ENCODE measurements around the gene PREX1. TPM values are rescaled to one million over a fixed set of nuclear protein-coding genes. Genes with fewer than 3 reads are reported as not detected.

PREX1 gene
- total RNA-seq, 1 donor from 2014 or later, result 2.9 TPM

GRCh38 chr20:48766205-48766604 is 61.6 kb downstream of the PREX1 start:
- Mint-ChIP-seq H3K36me3 (ENCODE audit: insufficient read depth) (no peaks in the 10 kb centered on the region), H3K4me1 (ENCODE audit: low read depth) (no peaks in the 10 kb centered on the region), H3K27me3 (peaks cover 4% of the 10 kb centered on the region), H3K4me3 (ENCODE audit: low read depth) (no peak overlapping the region), H3K27ac (no peak overlapping the region), H3K9me3 (ENCODE audit: low read depth) (peaks cover 6% of the 10 kb centered on the region)
- no peak for DNase-seq (ENCODE audit: low spot score, unreplicated experiment)
- no peak for TF ChIP-seq CTCF (IDR thresholded peaks at IDR 0.05; ENCODE audit: unreplicated experiment)

- H3K4me1 Mint-ChIP-seq (ENCODE audit: low read depth), result no peaks in the 10 kb centered on the region
- no peak overlapping the region for H3K4me3 Mint-ChIP-seq (ENCODE audit: low read depth)
- H3K9me3 Mint-ChIP-seq (ENCODE audit: low read depth), result peaks cover 6% of the 10 kb centered on the region
- H3K27me3 Mint-ChIP-seq, result peaks cover 4% of the 10 kb centered on the region
- no peaks in the 10 kb centered on the region for H3K36me3 Mint-ChIP-seq (ENCODE audit: insufficient read depth)
- no peak for TF ChIP-seq CTCF (IDR thresholded peaks at IDR 0.05; ENCODE audit: unreplicated experiment)
- no peak overlapping the region for H3K27ac Mint-ChIP-seq
- no peak for DNase-seq (ENCODE audit: low spot score, unreplicated experiment)
Measured at GRCh38 chr20:48765359-48765758, 62.4 kb downstream of the PREX1 start.

- Mint-ChIP-seq H3K9me3 (ENCODE audit: low read depth) (peaks cover 6% of the 10 kb centered on the region), H3K4me3 (ENCODE audit: low read depth) (no peak overlapping the region), H3K27me3 (no peaks in the 10 kb centered on the region), H3K4me1 (ENCODE audit: low read depth) (no peaks in the 10 kb centered on the region), H3K36me3 (ENCODE audit: insufficient read depth) (no peaks in the 10 kb centered on the region), H3K27ac (no peak overlapping the region)
- no peak for DNase-seq (ENCODE audit: low spot score, unreplicated experiment)
- no peak for TF ChIP-seq CTCF (IDR thresholded peaks at IDR 0.05; ENCODE audit: unreplicated experiment)
Measured at GRCh38 chr20:48763216-48763914, 64.4 kb downstream of the PREX1 start.

- no peak overlapping the region for H3K4me3 Mint-ChIP-seq (ENCODE audit: low read depth)
- no peaks in the 10 kb centered on the region for H3K36me3 Mint-ChIP-seq (ENCODE audit: insufficient read depth)
- no peaks in the 10 kb centered on the region for H3K4me1 Mint-ChIP-seq (ENCODE audit: low read depth)
- H3K27ac Mint-ChIP-seq, result no peak overlapping the region
- H3K27me3 Mint-ChIP-seq, result no peaks in the 10 kb centered on the region
- DNase-seq (ENCODE audit: low spot score, unreplicated experiment), result no peak
- no peak for TF ChIP-seq CTCF (IDR thresholded peaks at IDR 0.05; ENCODE audit: unreplicated experiment)
- H3K9me3 Mint-ChIP-seq (ENCODE audit: low read depth), result peaks cover 6% of the 10 kb centered on the region
Measured at GRCh38 chr20:48761874-48762273, 65.9 kb downstream of the PREX1 start.

- H3K4me1 Mint-ChIP-seq (ENCODE audit: low read depth), result no peaks in the 10 kb centered on the region
- H3K27ac Mint-ChIP-seq, result no peak overlapping the region
- H3K36me3 Mint-ChIP-seq (ENCODE audit: insufficient read depth), result no peaks in the 10 kb centered on the region
- H3K27me3 Mint-ChIP-seq, result no peaks in the 10 kb centered on the region
- no peak for DNase-seq (ENCODE audit: low spot score, unreplicated experiment)
- no peak for TF ChIP-seq CTCF (IDR thresholded peaks at IDR 0.05; ENCODE audit: unreplicated experiment)
- H3K4me3 Mint-ChIP-seq (ENCODE audit: low read depth), result no peak overlapping the region
- H3K9me3 Mint-ChIP-seq (ENCODE audit: low read depth), result peaks cover 6% of the 10 kb centered on the region
Measured at GRCh38 chr20:48761023-48761785, 66.6 kb downstream of the PREX1 start.

All from progenitor cell of endocrine pancreas (in vitro differentiated cells).